HFFc6 (cell line): ENCODE results near the gene SRRT. TPM values are rescaled to one million over a fixed set of nuclear protein-coding genes. Genes with fewer than 3 reads are reported as not detected.
"Not testable (repeated sequence)": the region's sequence is repeated elsewhere in the genome, so short reads cannot be mapped to it uniquely, and the experiment has no call there.

Experiments
- DNase-seq: peaks from one replicate; pipeline ENCODE4 v3.0.0-alpha.2; 2018
- H3K27ac Mint-ChIP-seq: 2 replicates; pipeline ENCODE4 v1.8.0; 2020; ENCODE audit warnings: mild to moderate bottlenecking, mixed read lengths
- H3K27me3 Mint-ChIP-seq: 2 replicates; pipeline ENCODE4 v1.8.0; 2021; ENCODE audit warnings: mild to moderate bottlenecking, moderate library complexity, mixed read lengths; ENCODE audit not compliant: insufficient read depth
- H3K36me3 Mint-ChIP-seq: 2 replicates; pipeline ENCODE4 v1.8.0; 2021; ENCODE audit warnings: low read depth, mixed read lengths
- H3K4me1 Mint-ChIP-seq: 2 replicates; pipeline ENCODE4 v1.8.0; 2020; ENCODE audit warnings: low read depth, mixed read lengths
- H3K4me3 Mint-ChIP-seq: 2 replicates; pipeline ENCODE4 v1.8.0; 2020; ENCODE audit warnings: mild to moderate bottlenecking, moderate library complexity, mixed read lengths
- H3K9me3 Mint-ChIP-seq: 2 replicates; pipeline ENCODE4 v1.8.0; 2020; ENCODE audit warnings: mild to moderate bottlenecking, mixed read lengths
- CTCF ChIP-seq: fragments of 200-600 bp; sonication (generic); IDR thresholded peaks from 2 replicates; pipeline ENCODE4 v1.5.0; 2021; ENCODE audit warnings: antibody characterized with exemption, mild to moderate bottlenecking
- total RNA-seq, 6 experiments: library from RNA; stranded (reverse); fragmentation: NEBNext Ultra II Directional; extraction: Animal tissue kit (Norgen Biotek cat#: 25700); gene quantifications; 2 replicates in 1 of 6; 3 replicates in 5 of 6; pipeline ENCODE4 v1.2.3, GENCODE V29; 2021

Gene SRRT
- total RNA-seq, 6 experiments from 2014 or later: 111 to 154 (median 133) TPM

- DNase-seq: no peak
- H3K27me3 Mint-ChIP-seq: no peaks in the 10 kb centered on the region; the same call in none of the 2 replicates
- H3K4me3 Mint-ChIP-seq: no peak overlapping the region
- no peaks in the 10 kb centered on the region for H3K9me3 Mint-ChIP-seq
- no peak for TF ChIP-seq CTCF
- H3K4me1 Mint-ChIP-seq: peaks cover 5% of the 10 kb centered on the region
- no peak overlapping the region for H3K27ac Mint-ChIP-seq
- H3K36me3 Mint-ChIP-seq: no peaks in the 10 kb centered on the region
Measured at GRCh38 chr7:100847360-100847759, 27.5 kb upstream of the SRRT start.

DNA sequence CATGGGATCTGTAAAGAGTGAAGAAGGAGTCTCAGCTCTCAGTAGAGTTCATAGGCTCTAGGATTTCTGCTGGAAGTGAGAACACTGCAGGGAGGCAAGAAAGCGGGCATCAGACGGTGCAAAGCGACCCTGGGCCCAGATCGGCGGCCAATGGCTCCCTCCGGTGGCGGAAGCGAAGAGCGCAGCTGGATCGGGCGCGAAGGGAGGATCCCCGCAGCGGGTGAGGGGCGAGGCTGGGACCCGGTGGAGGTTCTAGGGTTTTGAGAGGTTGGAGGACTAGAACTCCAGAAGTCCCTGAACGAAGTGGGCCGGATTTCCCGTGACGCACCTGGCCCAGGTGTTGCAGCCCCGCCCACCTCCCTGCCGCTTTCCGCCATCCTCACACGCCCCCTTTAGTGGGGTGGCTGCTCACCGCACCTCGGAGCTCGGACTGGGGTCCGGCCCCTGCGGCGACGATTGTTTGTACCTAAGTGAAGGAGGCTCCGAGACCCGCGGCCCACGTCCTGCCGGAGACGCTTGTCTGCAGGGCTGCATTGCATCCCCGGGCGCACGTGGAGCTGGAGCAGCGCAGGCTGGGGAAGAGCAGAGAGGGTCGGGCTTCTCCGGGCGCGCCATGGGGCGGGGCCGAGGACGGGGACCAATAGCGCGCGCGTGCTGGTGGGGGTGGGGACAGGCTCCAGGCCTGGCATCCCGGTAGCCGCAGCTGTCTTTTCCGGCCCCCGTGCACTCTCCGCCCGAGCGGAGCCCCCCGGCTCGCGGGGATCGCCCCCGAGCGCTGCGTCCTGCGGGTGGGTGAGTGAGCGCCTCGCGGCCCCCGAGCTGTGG is 22.6 kb upstream of the SRRT start, which contains the start of gene SLC12A9:
TSS of gene SLC12A9 (plus strand) at position 666 of the 825 bp plus-strand sequence. CDS start 1,485 bp downstream, outside the sequence.
- H3K27ac Mint-ChIP-seq: peak within 1 kb of the TSS; percentile 45
- H3K27me3 Mint-ChIP-seq: no peaks in the 10 kb centered on the region; the same call in 1 of the 2 replicates
- H3K36me3 Mint-ChIP-seq: peaks cover 2% of the 10 kb centered on the region
- peak; percentile 96 for TF ChIP-seq CTCF
- DNase-seq: peak; percentile 84
- no peaks in the 10 kb centered on the region for H3K9me3 Mint-ChIP-seq
- H3K4me1 Mint-ChIP-seq: peaks cover 5% of the 10 kb centered on the region
- peak within 1 kb of the TSS; percentile 93 for H3K4me3 Mint-ChIP-seq

GRCh38 chr7:100854146-100854895 is 20.6 kb upstream of the SRRT start:
- H3K36me3 Mint-ChIP-seq: peaks cover 4% of the 10 kb centered on the region
- no peak overlapping the region for H3K4me3 Mint-ChIP-seq
- no peak for TF ChIP-seq CTCF
- no peaks in the 10 kb centered on the region for H3K9me3 Mint-ChIP-seq
- H3K4me1 Mint-ChIP-seq: peaks cover 5% of the 10 kb centered on the region
- DNase-seq: no peak
- H3K27ac Mint-ChIP-seq: no peak overlapping the region
- no peaks in the 10 kb centered on the region for H3K27me3 Mint-ChIP-seq

DNA sequence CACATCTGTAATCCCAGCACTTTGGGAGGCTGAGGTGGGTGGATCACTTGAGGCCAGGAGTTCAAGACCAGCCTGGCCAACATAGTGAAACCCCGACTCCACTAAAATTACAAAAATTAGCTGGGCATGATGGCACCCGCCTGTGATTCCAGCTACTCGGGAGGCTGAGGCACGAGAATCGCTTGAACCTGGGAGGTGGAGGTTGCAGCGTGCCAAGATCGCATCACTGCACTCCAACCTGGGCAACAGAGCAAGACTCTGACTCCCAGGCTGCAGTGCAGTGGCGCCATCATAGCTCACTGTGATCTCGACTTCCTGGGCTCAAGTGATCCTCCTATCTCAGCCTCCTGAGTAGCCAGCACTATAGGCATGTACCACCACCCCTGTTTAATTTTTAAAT is 20.0 kb upstream of the SRRT start:
- H3K4me1 Mint-ChIP-seq, H3K27ac Mint-ChIP-seq, H3K27me3 Mint-ChIP-seq, DNase-seq, H3K4me3 Mint-ChIP-seq, H3K9me3 Mint-ChIP-seq, H3K36me3 Mint-ChIP-seq: not testable (repeated sequence)

DNA sequence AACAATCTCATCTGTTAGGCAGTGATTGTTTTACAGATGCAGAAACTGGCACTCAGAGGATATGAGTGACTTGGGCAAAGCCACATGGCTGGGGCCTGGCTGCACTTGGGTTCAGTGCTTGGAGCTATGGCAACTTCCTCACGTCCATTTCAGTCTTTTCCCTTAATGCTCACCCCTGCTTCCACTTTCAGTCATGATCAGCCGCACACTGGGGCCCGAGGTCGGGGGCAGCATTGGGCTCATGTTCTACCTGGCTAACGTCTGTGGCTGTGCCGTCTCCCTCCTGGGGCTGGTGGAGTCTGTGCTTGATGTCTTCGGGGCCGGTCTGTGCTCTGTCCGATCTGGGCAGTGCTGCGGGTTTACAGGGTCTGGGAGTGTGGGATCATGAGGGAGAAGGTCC is 19.4 kb upstream of the SRRT start:
- H3K4me1 Mint-ChIP-seq: peaks cover 5% of the 10 kb centered on the region

More for the DNA sequence above, 19.4 kb upstream of the SRRT start:
- TF ChIP-seq CTCF: no peak
- no peaks in the 10 kb centered on the region for H3K9me3 Mint-ChIP-seq
- no peaks in the 10 kb centered on the region; the same call in 1 of the 2 replicates for H3K27me3 Mint-ChIP-seq
- peaks cover 11% of the 10 kb centered on the region for H3K36me3 Mint-ChIP-seq
- H3K27ac Mint-ChIP-seq: no peak overlapping the region
- no peak for DNase-seq
- H3K4me3 Mint-ChIP-seq: no peak overlapping the region
